Measurements from ENCODE around the gene NTM. TPM values are rescaled to one million over a fixed set of nuclear protein-coding genes. Genes with fewer than 3 reads are reported as not detected.

Gene NTM
- polyA plus RNA-seq, 1 experiment, result 33.6 TPM

DNA sequence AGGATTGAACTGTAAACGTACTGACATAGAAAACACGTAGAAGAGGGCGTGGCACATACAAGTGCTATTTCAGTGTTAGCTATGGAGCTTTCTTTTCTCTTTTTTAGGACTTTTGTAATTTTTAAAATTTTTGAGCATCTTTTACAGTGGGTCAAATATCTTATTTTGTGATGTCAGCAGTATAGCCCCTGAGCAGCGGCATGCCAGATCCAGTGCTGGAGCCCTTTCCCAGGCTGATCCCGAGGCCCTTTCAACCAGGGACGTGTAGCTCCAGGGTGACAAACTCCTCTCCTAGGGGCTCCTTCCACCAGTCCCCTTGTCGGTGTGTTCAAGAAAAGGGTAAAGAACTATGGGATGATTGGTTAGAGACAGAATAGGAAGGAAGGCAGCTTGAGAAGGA is 777.0 kb downstream of the NTM start:
- Histone ChIP-seq H3K27me3 (ENCODE audit: control insufficient read depth, insufficient read depth, low read length) (no peaks in the 10 kb centered on the region), H3K4me3 (ENCODE audit: low read depth, low read length) (no peak overlapping the region), H3K36me3 (ENCODE audit: control insufficient read depth, insufficient read depth, low read length) (no peaks in the 10 kb centered on the region)
- ChIA-PET POLR2A (no interaction called here), CTCF (interaction anchor here (0.8 to 1.1 kb wide), 3 partner anchors 9 to 39 kb away, joined by 3 to 4 read pairs (median 4); no protein-coding TSS in a partner anchor)
- TF ChIP-seq, protein P1, sequence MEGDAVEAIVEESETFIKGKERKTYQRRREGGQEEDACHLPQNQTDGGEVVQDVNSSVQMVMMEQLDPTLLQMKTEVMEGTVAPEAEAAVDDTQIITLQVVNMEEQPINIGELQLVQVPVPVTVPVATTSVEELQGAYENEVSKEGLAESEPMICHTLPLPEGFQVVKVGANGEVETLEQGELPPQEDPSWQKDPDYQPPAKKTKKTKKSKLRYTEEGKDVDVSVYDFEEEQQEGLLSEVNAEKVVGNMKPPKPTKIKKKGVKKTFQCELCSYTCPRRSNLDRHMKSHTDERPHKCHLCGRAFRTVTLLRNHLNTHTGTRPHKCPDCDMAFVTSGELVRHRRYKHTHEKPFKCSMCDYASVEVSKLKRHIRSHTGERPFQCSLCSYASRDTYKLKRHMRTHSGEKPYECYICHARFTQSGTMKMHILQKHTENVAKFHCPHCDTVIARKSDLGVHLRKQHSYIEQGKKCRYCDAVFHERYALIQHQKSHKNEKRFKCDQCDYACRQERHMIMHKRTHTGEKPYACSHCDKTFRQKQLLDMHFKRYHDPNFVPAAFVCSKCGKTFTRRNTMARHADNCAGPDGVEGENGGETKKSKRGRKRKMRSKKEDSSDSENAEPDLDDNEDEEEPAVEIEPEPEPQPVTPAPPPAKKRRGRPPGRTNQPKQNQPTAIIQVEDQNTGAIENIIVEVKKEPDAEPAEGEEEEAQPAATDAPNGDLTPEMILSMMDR (IDR thresholded peaks at IDR 0.05; ENCODE audit: insufficient read depth, low read depth, low read length), result no peak
- no peak for DNase-seq (ENCODE audit: low read depth)

DNA sequence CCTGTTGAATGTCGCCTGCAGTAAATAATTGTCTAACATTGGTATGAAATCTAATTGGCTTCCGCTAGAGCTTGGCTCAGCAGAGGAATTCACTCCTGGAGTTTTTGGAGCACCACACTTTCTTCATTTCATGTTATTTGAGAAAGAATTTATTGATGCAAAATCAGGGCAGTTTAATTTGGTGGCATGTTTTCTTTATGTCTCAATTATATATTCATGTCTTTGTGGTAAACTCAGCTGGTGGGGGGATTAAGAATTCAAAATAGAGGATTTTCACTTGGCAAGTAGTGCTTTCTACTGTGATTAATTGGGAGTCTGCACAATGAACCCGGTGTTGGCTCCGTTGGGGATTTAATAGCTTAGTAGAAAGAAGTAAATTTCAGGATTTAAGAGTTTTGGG is 784.4 kb downstream of the NTM start:
- TF ChIP-seq, protein P1 (IDR thresholded peaks at IDR 0.05; ENCODE audit: insufficient read depth, low read depth, low read length), result no peak
- no peak for DNase-seq (ENCODE audit: low read depth)
- Histone ChIP-seq H3K36me3 (ENCODE audit: control insufficient read depth, insufficient read depth, low read length) (no peaks in the 10 kb centered on the region), H3K27me3 (ENCODE audit: control insufficient read depth, insufficient read depth, low read length) (no peaks in the 10 kb centered on the region), H3K4me3 (ENCODE audit: low read depth, low read length) (no peak overlapping the region)
- ChIA-PET POLR2A (no interaction called here), CTCF (no interaction called here)

DNA sequence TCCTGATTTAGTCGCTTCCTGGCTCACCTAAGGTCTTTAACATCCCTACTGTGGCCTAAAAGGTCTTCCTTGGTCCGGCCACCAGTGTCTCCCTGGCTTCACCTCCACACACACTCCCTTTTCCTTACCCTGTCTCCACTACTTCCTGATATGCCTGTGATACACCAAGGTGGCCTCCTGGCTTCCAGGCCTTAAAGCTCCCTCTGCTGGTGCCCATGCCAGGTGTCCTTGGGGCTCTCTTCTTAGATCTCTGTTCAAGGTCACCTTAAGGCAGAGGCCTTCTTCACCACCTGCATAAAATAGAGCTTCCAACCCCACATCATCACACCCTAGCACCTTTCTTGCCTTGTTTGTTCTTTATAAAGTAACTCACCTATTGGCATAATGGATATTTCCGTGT is 787.7 kb downstream of the NTM start:
- Histone ChIP-seq H3K27me3 (ENCODE audit: control insufficient read depth, insufficient read depth, low read length) (no peaks in the 10 kb centered on the region), H3K4me3 (ENCODE audit: low read depth, low read length) (no peak overlapping the region), H3K36me3 (ENCODE audit: control insufficient read depth, insufficient read depth, low read length) (no peaks in the 10 kb centered on the region)
- no peak for DNase-seq (ENCODE audit: low read depth)
- CTCF ChIA-PET, result interaction anchor here (0.7 to 1.5 kb wide), 5 partner anchors 12 to 410 kb away, joined by 3 to 5 read pairs (median 3); no protein-coding TSS in a partner anchor
- TF ChIP-seq, protein P1 (IDR thresholded peaks at IDR 0.05; ENCODE audit: insufficient read depth, low read depth, low read length), result peak; percentile 58
- POLR2A ChIA-PET, result no interaction called here

DNA sequence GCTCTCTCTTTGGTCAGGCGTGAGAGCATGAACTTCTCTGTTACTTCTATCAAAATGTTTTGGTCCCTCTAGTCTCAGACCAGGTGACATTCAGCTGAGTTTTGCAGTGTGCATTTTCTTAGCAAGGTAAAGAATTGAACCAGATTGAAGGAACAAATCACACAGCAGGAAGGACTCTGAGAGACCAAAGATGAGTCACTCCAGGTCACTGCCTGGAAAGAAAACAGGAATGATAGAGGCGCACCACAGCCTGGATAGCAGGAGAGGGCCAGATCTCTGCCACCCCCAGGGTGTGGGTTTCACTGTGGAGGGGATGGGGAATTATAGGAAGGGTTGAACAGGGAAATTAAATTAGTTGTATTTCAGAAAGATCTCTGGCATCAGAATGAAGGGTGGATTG is 788.3 kb downstream of the NTM start:
- POLR2A ChIA-PET, result no interaction called here
- Histone ChIP-seq H3K36me3 (ENCODE audit: control insufficient read depth, insufficient read depth, low read length) (no peaks in the 10 kb centered on the region), H3K27me3 (ENCODE audit: control insufficient read depth, insufficient read depth, low read length) (no peaks in the 10 kb centered on the region), H3K4me3 (ENCODE audit: low read depth, low read length) (no peak overlapping the region)
- CTCF ChIA-PET, result interaction anchor here (1.1 to 1.5 kb wide), 4 partner anchors 11 to 288 kb away, joined by 3 to 5 read pairs (median 4); no protein-coding TSS in a partner anchor
- TF ChIP-seq, protein P1 (IDR thresholded peaks at IDR 0.05; ENCODE audit: insufficient read depth, low read depth, low read length), result no peak
- DNase-seq (ENCODE audit: low read depth), result no peak

DNA sequence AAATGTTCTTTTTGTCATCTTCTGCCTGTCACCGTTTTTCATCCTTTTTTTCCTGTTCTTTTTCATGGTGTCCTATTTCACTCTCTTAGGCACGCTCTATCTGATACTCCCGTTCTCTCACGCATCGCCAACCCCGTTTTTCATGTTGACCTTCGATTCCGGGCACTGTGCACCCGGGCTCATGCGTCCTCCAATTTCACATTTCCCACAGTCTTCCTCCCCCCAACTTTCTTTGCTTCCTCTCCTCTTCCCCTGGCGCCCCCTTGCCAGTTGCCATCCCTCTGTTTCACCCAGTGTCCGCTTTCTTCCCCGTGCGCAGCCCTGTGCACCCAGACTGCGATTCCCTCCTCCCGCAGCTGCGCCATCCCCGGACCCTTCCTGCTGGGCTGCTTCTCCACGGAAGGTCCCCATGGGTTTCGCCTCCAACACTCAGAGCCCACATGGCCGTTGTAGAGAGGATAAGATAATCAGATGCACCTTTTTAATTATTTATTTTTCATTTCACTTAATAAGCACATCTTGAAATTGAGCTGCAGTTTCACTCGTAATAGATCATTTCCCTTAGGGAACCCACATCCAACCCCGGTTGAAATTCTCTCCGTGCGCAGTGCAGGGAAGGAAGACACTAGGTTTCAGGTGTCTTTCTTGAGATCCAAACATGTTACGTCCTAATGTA is 791.1 kb downstream of the NTM start:
- TF ChIP-seq, protein P1 (IDR thresholded peaks at IDR 0.05; ENCODE audit: insufficient read depth, low read depth, low read length), result no peak
- CTCF ChIA-PET, result interaction anchor here (1.2 kb wide), 1 partner anchor 11 kb away, joined by 3 read pairs; no protein-coding TSS in a partner anchor
- POLR2A ChIA-PET, result no interaction called here

More for the DNA sequence above, 791.1 kb downstream of the NTM start:
- Histone ChIP-seq H3K27me3 (ENCODE audit: control insufficient read depth, insufficient read depth, low read length) (no peaks in the 10 kb centered on the region), H3K4me3 (ENCODE audit: low read depth, low read length) (no peak overlapping the region), H3K36me3 (ENCODE audit: control insufficient read depth, insufficient read depth, low read length) (no peaks in the 10 kb centered on the region)
- no peak for DNase-seq (ENCODE audit: low read depth)

Measured in BJ (cell line).